Endothelial cell (in vitro differentiated cells): ENCODE results near the gene RAD18. TPM values are rescaled to one million over a fixed set of nuclear protein-coding genes. Genes with fewer than 3 reads are reported as not detected.

Source experiments
- DNase-seq: peaks from one replicate; pipeline ENCODE4 v3.0.0; 2021; ENCODE audit warnings: low spot score
- H3K27ac Mint-ChIP-seq: one replicate; pipeline ENCODE4 v1.8.0; 2021; ENCODE audit warnings: mixed read lengths, inconsistent platforms; ENCODE audit not compliant: unreplicated experiment
- H3K27me3 Mint-ChIP-seq: one replicate; pipeline ENCODE4 v1.8.0; 2021; ENCODE audit warnings: mild to moderate bottlenecking, moderate library complexity, mixed read lengths, inconsistent platforms; ENCODE audit not compliant: unreplicated experiment
- H3K36me3 Mint-ChIP-seq: one replicate; pipeline ENCODE4 v1.8.0; 2021; ENCODE audit warnings: mild to moderate bottlenecking, low read depth, mixed read lengths, inconsistent platforms; ENCODE audit not compliant: unreplicated experiment
- H3K4me1 Mint-ChIP-seq: one replicate; pipeline ENCODE4 v1.8.0; 2021; ENCODE audit warnings: mild to moderate bottlenecking, mixed read lengths, inconsistent platforms; ENCODE audit not compliant: unreplicated experiment
- H3K4me3 Mint-ChIP-seq: one replicate; pipeline ENCODE4 v1.8.0; 2021; ENCODE audit warnings: mild to moderate bottlenecking, mixed read lengths, inconsistent platforms; ENCODE audit not compliant: unreplicated experiment
- H3K9me3 Mint-ChIP-seq: one replicate; pipeline ENCODE4 v1.8.0; 2021; ENCODE audit warnings: mixed read lengths, inconsistent platforms; ENCODE audit not compliant: unreplicated experiment
- CTCF ChIP-seq: fragments of 200-600 bp; sonication (generic); IDR thresholded peaks from one replicate; pipeline ENCODE4 v1.5.0; 2021; ENCODE audit warnings: antibody characterized with exemption; ENCODE audit not compliant: unreplicated experiment
- total RNA-seq: library from RNA; stranded (reverse); fragmentation: NEBNext Ultra II Directional; extraction: Animal tissue kit (Norgen Biotek cat#: 25700); gene quantifications from one replicate; pipeline ENCODE4 v1.2.1, GENCODE V29; 2021; ENCODE audit not compliant: unreplicated experiment

Gene RAD18
- total RNA-seq, 1 donor from 2014 or later = 12.2 TPM

GRCh38 chr3:8845641-8846040 is 117.6 kb downstream of the RAD18 start:
- Mint-ChIP-seq H3K36me3 (no peaks in the 10 kb centered on the region), H3K4me3 (no peak overlapping the region), H3K9me3 (no peaks in the 10 kb centered on the region), H3K27me3 (no peaks in the 10 kb centered on the region), H3K4me1 (peaks cover 23% of the 10 kb centered on the region), H3K27ac (no peak overlapping the region)
- no peak for DNase-seq
- no peak for TF ChIP-seq CTCF

- Mint-ChIP-seq H3K4me1 (peaks cover 17% of the 10 kb centered on the region), H3K4me3 (no peak overlapping the region), H3K27me3 (peaks cover 1% of the 10 kb centered on the region), H3K9me3 (no peaks in the 10 kb centered on the region), H3K27ac (no peak overlapping the region), H3K36me3 (no peaks in the 10 kb centered on the region)
- TF ChIP-seq CTCF = no peak
- no peak for DNase-seq
These were observed 119.9 kb downstream of the RAD18 start for GRCh38 chr3:8843347-8843746.

- no peak for TF ChIP-seq CTCF
- DNase-seq = no peak
- no peak overlapping the region for H3K4me3 Mint-ChIP-seq
- H3K27ac Mint-ChIP-seq = no peak overlapping the region
- peaks cover 2% of the 10 kb centered on the region for H3K27me3 Mint-ChIP-seq
- H3K4me1 Mint-ChIP-seq = peaks cover 17% of the 10 kb centered on the region
- no peaks in the 10 kb centered on the region for H3K9me3 Mint-ChIP-seq
- H3K36me3 Mint-ChIP-seq = no peaks in the 10 kb centered on the region
These were observed 121.0 kb downstream of the RAD18 start for GRCh38 chr3:8842293-8842692.

- Mint-ChIP-seq H3K9me3 (no peaks in the 10 kb centered on the region), H3K36me3 (no peaks in the 10 kb centered on the region), H3K4me3 (no peak overlapping the region), H3K27ac (no peak overlapping the region), H3K27me3 (peaks cover 2% of the 10 kb centered on the region), H3K4me1 (peaks cover 17% of the 10 kb centered on the region)
- no peak for DNase-seq
- TF ChIP-seq CTCF = no peak
These were observed 121.8 kb downstream of the RAD18 start for GRCh38 chr3:8841472-8841871.

- Mint-ChIP-seq H3K36me3 (no peaks in the 10 kb centered on the region), H3K27ac (peak overlapping the region; percentile 55), H3K4me1 (peaks cover 17% of the 10 kb centered on the region), H3K27me3 (peaks cover 2% of the 10 kb centered on the region), H3K4me3 (no peak overlapping the region), H3K9me3 (no peaks in the 10 kb centered on the region)
- no peak for DNase-seq
- TF ChIP-seq CTCF = no peak
These were observed 122.7 kb downstream of the RAD18 start for GRCh38 chr3:8840556-8840955.
